Measurements from ENCODE around the gene HYDIN.

GRCh38 chr16:70759666-70760065 is 470.9 kb downstream of the HYDIN start:
- TF ChIP-seq CTCF (IDR thresholded peaks at IDR 0.05; ENCODE audit: low read depth, low read length, missing input control) (no peak), YY1 (IDR thresholded peaks at IDR 0.05) (no peak), RXRA (IDR thresholded peaks at IDR 0.05) (no peak), FOXA1 (IDR thresholded peaks at IDR 0.05) (no peak), SP1 (IDR thresholded peaks at IDR 0.05) (no peak), RAD21 (IDR thresholded peaks at IDR 0.05) (no peak), GABPA (IDR thresholded peaks at IDR 0.05 in 1 of 2, conservative IDR thresholded peaks at IDR 0.05 in 1 of 2) (no peak), MAX (IDR thresholded peaks at IDR 0.05) (no peak), HNF4G (IDR thresholded peaks at IDR 0.05) (no peak)
- TF ChIP-seq, protein P1, sequence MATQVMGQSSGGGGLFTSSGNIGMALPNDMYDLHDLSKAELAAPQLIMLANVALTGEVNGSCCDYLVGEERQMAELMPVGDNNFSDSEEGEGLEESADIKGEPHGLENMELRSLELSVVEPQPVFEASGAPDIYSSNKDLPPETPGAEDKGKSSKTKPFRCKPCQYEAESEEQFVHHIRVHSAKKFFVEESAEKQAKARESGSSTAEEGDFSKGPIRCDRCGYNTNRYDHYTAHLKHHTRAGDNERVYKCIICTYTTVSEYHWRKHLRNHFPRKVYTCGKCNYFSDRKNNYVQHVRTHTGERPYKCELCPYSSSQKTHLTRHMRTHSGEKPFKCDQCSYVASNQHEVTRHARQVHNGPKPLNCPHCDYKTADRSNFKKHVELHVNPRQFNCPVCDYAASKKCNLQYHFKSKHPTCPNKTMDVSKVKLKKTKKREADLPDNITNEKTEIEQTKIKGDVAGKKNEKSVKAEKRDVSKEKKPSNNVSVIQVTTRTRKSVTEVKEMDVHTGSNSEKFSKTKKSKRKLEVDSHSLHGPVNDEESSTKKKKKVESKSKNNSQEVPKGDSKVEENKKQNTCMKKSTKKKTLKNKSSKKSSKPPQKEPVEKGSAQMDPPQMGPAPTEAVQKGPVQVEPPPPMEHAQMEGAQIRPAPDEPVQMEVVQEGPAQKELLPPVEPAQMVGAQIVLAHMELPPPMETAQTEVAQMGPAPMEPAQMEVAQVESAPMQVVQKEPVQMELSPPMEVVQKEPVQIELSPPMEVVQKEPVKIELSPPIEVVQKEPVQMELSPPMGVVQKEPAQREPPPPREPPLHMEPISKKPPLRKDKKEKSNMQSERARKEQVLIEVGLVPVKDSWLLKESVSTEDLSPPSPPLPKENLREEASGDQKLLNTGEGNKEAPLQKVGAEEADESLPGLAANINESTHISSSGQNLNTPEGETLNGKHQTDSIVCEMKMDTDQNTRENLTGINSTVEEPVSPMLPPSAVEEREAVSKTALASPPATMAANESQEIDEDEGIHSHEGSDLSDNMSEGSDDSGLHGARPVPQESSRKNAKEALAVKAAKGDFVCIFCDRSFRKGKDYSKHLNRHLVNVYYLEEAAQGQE (IDR thresholded peaks at IDR 0.05), result no peak
- TF ChIP-seq, protein P2, sequence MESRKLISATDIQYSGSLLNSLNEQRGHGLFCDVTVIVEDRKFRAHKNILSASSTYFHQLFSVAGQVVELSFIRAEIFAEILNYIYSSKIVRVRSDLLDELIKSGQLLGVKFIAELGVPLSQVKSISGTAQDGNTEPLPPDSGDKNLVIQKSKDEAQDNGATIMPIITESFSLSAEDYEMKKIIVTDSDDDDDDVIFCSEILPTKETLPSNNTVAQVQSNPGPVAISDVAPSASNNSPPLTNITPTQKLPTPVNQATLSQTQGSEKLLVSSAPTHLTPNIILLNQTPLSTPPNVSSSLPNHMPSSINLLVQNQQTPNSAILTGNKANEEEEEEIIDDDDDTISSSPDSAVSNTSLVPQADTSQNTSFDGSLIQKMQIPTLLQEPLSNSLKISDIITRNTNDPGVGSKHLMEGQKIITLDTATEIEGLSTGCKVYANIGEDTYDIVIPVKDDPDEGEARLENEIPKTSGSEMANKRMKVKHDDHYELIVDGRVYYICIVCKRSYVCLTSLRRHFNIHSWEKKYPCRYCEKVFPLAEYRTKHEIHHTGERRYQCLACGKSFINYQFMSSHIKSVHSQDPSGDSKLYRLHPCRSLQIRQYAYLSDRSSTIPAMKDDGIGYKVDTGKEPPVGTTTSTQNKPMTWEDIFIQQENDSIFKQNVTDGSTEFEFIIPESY (IDR thresholded peaks at IDR 0.05), result no peak
- TF ChIP-seq, protein P3, sequence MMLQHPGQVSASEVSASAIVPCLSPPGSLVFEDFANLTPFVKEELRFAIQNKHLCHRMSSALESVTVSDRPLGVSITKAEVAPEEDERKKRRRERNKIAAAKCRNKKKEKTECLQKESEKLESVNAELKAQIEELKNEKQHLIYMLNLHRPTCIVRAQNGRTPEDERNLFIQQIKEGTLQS (IDR thresholded peaks at IDR 0.05), result no peak

All from liver (tissue), 3 donors.